ENCODE results near the gene AJAP1. TPM values are rescaled to one million over a fixed set of nuclear protein-coding genes. Genes with fewer than 3 reads are reported as not detected.

Gene AJAP1
- total RNA-seq, 1 donor from 2014 or later: 0.21 TPM

- no peaks in the 10 kb centered on the region for H3K4me1 Mint-ChIP-seq (ENCODE audit: unreplicated experiment)
- H3K9me3 Mint-ChIP-seq (ENCODE audit: unreplicated experiment): no peaks in the 10 kb centered on the region
- no peak overlapping the region for H3K27ac Mint-ChIP-seq (ENCODE audit: unreplicated experiment)
Observed at GRCh38 chr1:4760088-4760487, 105.7 kb downstream of the AJAP1 start.

DNA sequence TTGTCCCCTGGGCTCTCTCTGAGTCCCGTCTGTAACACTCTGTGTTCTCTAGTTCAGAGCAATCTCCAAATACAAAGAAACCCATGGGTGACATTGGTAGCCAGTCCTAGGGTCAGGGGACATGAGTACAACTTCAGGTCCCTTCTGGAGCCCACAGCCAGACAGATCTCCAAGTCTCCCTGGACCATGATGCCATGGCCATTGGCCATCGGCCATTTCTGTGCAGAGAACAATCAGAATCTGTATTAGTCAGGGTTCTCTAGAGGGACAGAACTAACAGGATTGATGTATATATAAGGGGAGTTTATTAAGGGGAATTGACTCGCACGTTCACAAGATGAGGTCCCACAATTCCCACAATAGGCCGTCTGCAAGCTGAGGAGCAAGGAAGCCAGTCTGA is 106.9 kb downstream of the AJAP1 start:
- Mint-ChIP-seq H3K27me3 (ENCODE audit: unreplicated experiment) (peaks cover 4% of the 10 kb centered on the region), H3K27ac (ENCODE audit: unreplicated experiment) (no peak overlapping the region), H3K4me3 (ENCODE audit: unreplicated experiment) (no peak overlapping the region), H3K36me3 (ENCODE audit: low read depth, unreplicated experiment) (peaks cover 7% of the 10 kb centered on the region), H3K9me3 (ENCODE audit: unreplicated experiment) (no peaks in the 10 kb centered on the region), H3K4me1 (ENCODE audit: unreplicated experiment) (no peaks in the 10 kb centered on the region)
- no peak for TF ChIP-seq CTCF (IDR thresholded peaks at IDR 0.05; ENCODE audit: unreplicated experiment)
- DNase-seq (ENCODE audit: low spot score): no peak

More at GRCh38 chr1:4760088-4760487, 105.7 kb downstream of the AJAP1 start:
- H3K4me3 Mint-ChIP-seq (ENCODE audit: unreplicated experiment): no peak overlapping the region
- no peak for TF ChIP-seq CTCF (IDR thresholded peaks at IDR 0.05; ENCODE audit: unreplicated experiment)
- H3K27me3 Mint-ChIP-seq (ENCODE audit: unreplicated experiment): peaks cover 4% of the 10 kb centered on the region
- no peak for DNase-seq (ENCODE audit: low spot score)
- peaks cover 7% of the 10 kb centered on the region for H3K36me3 Mint-ChIP-seq (ENCODE audit: low read depth, unreplicated experiment)

DNA sequence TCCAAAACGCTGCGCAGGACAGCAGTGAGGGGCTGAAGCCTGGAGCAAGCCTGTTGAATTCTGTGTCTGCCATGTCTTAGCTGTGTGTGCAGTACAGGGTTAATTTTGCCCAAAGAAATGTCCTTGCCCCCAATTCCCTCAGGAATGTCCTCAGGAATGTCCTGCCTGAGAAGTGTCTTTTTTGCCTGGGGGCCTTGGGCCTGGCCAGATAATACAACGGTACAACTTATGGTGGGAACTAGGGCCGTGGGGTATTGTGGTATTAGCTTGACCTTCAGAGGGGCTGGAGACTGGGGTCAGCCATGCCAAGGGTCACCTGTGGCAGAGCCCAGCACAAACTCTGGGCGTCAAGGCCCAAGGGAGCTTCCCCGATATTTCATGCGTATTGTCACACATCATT is 107.7 kb downstream of the AJAP1 start:
- H3K4me1 Mint-ChIP-seq (ENCODE audit: unreplicated experiment): no peaks in the 10 kb centered on the region

DNA sequence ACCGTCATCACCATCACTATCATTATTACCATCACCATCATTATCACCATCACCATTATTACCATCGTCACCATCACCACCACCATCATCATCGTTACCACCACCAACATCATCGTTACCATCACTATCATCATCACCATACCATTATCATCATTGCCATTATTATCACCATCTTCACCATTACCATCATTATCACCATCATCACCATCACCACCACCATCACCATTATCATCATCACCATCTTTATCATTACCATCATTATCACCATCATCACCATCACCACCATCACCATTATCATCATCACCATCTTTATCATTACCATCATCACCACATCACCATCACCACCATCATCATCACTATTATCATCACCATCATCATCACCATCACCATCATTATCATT is 112.9 kb downstream of the AJAP1 start:
- no peak for TF ChIP-seq CTCF (IDR thresholded peaks at IDR 0.05; ENCODE audit: unreplicated experiment)
- no peak overlapping the region for H3K27ac Mint-ChIP-seq (ENCODE audit: unreplicated experiment)
- H3K4me1 Mint-ChIP-seq (ENCODE audit: unreplicated experiment): no peaks in the 10 kb centered on the region
- peaks cover 4% of the 10 kb centered on the region for H3K27me3 Mint-ChIP-seq (ENCODE audit: unreplicated experiment)
- no peaks in the 10 kb centered on the region for H3K9me3 Mint-ChIP-seq (ENCODE audit: unreplicated experiment)
- no peak overlapping the region for H3K4me3 Mint-ChIP-seq (ENCODE audit: unreplicated experiment)
- DNase-seq (ENCODE audit: low spot score): no peak
- H3K36me3 Mint-ChIP-seq (ENCODE audit: low read depth, unreplicated experiment): no peaks in the 10 kb centered on the region

More for the DNA sequence above, 107.7 kb downstream of the AJAP1 start:
- H3K27me3 Mint-ChIP-seq (ENCODE audit: unreplicated experiment): peaks cover 4% of the 10 kb centered on the region
- no peak overlapping the region for H3K27ac Mint-ChIP-seq (ENCODE audit: unreplicated experiment)
- H3K36me3 Mint-ChIP-seq (ENCODE audit: low read depth, unreplicated experiment): peaks cover 7% of the 10 kb centered on the region
- no peak overlapping the region for H3K4me3 Mint-ChIP-seq (ENCODE audit: unreplicated experiment)
- DNase-seq (ENCODE audit: low spot score): no peak
- TF ChIP-seq CTCF (IDR thresholded peaks at IDR 0.05; ENCODE audit: unreplicated experiment): no peak
- H3K9me3 Mint-ChIP-seq (ENCODE audit: unreplicated experiment): no peaks in the 10 kb centered on the region

DNA sequence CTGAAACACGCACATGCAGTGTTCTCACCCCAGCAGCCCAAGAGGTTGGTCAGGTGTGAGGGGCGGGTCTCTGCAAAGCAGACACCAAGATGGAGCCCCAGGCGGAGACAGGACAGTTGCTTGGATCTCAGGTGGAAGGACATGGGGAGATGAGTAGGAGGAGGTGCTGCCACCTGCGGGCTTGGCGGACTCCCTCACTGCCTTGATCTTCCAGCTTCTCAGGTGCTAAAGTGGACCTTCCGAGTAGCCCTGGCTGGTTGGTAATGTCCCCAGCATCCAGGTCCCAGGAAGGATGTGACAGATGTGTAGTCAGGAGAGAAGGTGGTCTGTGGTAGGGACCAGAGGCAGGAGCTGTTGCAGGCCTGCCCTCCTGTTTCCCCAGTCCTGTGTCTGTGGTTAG is 114.1 kb downstream of the AJAP1 start:
- TF ChIP-seq CTCF (IDR thresholded peaks at IDR 0.05; ENCODE audit: unreplicated experiment): no peak
- H3K27ac Mint-ChIP-seq (ENCODE audit: unreplicated experiment): no peak overlapping the region
- H3K4me3 Mint-ChIP-seq (ENCODE audit: unreplicated experiment): no peak overlapping the region
- no peaks in the 10 kb centered on the region for H3K9me3 Mint-ChIP-seq (ENCODE audit: unreplicated experiment)
- peaks cover 7% of the 10 kb centered on the region for H3K27me3 Mint-ChIP-seq (ENCODE audit: unreplicated experiment)
- H3K4me1 Mint-ChIP-seq (ENCODE audit: unreplicated experiment): no peaks in the 10 kb centered on the region
- H3K36me3 Mint-ChIP-seq (ENCODE audit: low read depth, unreplicated experiment): no peaks in the 10 kb centered on the region
- no peak for DNase-seq (ENCODE audit: low spot score)
